GM13977 (cell line): ENCODE measurements around the gene ANKRD2.

Experiments used
- DNase-seq: peaks from one replicate; pipeline ENCODE4 v3.0.0; 2012; ENCODE audit warnings: low spot score
- in situ Hi-C: fragments of 300-500 bp; cut with MboI; formaldehyde crosslinking; loops from one replicate; pipeline ENCODE4 v1.12.0; 2022; ENCODE audit warnings: low sequenced_read_pairs, low pct_unique_long_range_greater_than_20kb, mixed read lengths, inconsistent platforms; ENCODE audit not compliant: unreplicated experiment
- TF ChIP-seq, protein P1 (sequence below): IDR thresholded peaks from 2 replicates; pipeline ENCODE4 v1.5.1; 2012; ENCODE audit warnings: mild to moderate bottlenecking, control low read depth; ENCODE audit not compliant: insufficient read depth; ENCODE audit errors: extremely low read depth, missing control alignments

The ANKRD2 gene

DNA sequence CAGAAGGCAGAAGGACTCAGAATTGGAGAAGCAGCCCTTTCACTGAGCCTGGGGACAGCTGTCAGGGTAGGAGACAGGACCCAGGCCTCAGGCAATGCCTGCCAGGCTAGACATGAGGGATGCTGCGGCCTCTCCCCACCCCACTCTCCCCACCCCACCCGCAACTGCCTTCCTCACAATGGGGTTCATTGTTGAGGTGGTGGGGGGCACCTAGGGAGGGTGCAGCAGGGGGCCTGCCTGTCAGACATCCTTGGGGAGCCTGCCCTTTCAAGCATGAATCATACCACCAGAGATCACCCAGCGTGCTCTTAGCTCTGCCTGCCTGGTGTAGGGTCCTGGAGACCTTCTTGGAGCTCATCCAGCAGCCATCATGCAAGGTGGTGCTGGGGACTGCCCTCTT, 16.9 kb downstream of the ANKRD2 start, which contains the start of gene C10orf62:
C10orf62 (plus strand) TSS at position 243 of the 400 bp plus-strand sequence. CDS start 177 bp downstream, outside the sequence.
- no peak for DNase-seq
- TF ChIP-seq, protein P1, sequence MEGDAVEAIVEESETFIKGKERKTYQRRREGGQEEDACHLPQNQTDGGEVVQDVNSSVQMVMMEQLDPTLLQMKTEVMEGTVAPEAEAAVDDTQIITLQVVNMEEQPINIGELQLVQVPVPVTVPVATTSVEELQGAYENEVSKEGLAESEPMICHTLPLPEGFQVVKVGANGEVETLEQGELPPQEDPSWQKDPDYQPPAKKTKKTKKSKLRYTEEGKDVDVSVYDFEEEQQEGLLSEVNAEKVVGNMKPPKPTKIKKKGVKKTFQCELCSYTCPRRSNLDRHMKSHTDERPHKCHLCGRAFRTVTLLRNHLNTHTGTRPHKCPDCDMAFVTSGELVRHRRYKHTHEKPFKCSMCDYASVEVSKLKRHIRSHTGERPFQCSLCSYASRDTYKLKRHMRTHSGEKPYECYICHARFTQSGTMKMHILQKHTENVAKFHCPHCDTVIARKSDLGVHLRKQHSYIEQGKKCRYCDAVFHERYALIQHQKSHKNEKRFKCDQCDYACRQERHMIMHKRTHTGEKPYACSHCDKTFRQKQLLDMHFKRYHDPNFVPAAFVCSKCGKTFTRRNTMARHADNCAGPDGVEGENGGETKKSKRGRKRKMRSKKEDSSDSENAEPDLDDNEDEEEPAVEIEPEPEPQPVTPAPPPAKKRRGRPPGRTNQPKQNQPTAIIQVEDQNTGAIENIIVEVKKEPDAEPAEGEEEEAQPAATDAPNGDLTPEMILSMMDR = no peak
- in situ Hi-C loops = no loop called here

DNA sequence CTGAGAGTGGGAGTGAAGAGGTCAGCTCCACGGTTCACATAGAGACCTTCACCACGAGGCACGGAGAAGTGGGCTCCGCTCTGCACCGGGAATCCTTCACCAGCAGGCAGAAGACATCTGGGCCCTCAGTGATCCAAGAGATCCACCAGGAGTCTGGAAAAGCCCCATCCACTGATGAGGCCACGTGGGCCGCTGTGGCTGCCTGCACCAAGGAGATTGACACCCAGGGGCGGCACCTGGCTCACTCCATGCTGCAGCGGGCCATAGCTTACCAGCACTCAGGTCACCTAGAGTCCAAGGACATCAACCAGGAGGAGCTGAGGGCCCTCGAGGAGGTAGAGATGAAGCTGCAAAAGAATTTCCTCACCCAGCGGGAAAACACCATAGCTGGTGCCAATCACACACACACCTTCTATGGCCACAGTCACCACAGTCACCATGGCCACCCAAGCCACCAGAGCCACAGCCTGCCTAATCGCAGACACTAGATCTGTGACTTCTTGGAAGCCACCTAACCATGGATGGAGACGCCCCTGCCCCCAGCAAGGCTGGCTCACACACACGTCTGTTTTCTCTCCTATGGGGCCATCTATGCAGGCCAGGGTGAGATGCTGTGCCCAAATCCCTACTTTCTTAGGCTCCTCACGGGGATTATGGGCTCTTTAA, 17.6 kb downstream of the ANKRD2 start:
- TF ChIP-seq, protein P1 = no peak
- in situ Hi-C loops = no loop called here
- DNase-seq = no peak

DNA sequence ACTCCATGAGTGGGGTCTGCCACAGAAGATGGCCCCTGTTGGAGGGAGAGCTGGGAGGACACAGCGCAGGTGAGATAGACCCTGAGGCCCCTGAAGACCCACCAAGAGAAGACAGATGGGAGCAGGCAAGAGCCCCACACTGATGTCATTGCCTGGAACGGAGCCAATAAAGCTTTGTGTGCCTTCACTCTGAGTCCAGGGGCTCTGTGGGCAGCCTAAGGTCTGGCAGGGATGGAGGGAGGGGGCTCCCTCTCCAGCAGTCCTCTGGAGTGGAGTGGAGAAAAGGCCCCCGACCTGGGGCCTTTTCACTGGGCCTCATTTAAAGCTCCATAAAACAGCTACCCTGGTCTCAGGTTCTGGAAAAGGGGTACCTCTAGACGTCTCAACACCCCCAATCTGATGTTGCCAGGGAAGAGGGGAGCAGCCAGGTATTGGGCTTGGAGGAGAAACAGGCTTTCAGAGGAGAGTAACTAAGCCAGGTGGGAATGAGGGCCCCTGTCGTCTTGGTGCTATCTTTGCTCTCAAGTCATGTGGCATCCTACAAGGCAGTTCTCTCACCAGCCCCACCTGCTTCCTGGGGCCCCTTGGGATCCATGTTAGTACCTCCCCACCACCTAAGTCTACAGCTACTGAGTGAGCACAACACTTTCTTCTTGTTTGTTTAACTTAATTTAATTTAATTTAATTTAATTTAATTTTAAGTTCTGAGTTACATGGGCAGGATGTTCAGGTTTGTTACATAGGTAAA, 18.3 kb downstream of the ANKRD2 start:
- no peak for DNase-seq
- TF ChIP-seq, protein P1 = no peak
- in situ Hi-C loops = no loop called here

DNA sequence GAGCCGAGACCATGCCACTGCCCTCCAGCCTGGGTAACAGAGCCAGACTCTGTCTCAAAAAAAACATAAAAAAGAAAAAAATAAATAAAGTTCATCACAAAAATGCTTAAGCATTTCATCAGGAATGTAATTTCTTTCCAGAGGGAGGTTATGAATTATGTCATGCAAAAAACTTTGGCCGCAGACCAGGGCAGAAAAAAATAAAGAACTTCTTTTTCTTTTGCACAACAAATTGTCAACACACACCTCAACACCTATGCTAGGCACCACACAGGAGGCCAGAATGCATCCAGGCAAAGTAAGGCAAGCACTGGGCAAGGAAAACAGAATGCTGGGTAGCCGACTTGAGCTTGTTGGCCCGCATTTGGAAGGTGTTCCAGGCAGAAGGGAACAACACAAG, 20.8 kb downstream of the ANKRD2 start:
- TF ChIP-seq, protein P1 = no peak
- in situ Hi-C loops = no loop called here
- DNase-seq = no peak

DNA sequence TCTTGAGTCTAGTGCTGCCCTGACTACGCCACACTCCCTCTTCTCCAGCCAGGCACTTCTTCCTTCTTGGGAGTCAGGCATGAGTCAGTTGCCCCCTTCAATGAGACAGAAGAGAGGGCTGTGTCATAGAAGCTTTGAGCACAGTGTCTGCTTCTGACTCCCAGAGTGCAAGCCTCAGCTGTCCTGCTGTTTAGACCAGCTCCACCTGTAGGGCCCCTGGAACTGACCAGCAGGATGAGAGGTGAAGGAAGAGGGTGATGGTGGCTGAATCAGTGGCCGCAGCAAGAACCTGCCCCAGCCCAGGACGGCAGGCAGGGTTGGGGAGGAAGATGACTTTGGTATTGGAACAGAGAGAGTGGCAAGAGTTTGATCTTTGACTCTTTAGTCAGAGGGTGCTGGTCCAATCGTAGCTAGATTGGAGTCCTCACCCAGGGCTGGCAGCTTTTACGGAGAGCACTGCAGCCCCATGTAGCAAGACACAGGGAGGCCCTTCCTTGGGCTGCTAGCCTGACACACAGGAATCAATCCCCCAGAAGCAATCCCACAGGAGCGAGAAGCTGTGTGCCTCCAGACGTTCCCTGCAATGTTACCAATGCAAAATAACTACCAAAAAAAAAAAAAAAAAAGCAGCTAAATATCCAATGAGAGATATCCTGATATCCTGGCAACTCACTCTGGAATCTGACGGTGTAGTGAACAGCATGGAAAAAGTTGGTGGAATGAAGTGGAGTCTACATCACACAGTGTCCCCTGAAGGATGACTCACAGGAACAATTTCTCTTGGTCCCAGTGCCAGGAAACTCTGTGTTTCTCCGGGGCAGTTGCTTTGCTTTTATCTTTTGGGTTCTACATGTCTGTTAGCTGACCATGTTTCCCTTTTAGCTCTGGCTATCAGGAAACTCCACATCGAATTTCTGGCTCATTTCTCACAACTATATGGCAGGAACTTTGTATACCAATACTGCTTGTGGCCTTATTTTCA, 23.8 kb downstream of the ANKRD2 start:
- in situ Hi-C loops = no loop called here
- TF ChIP-seq, protein P1 = no peak
- DNase-seq = no peak

DNA sequence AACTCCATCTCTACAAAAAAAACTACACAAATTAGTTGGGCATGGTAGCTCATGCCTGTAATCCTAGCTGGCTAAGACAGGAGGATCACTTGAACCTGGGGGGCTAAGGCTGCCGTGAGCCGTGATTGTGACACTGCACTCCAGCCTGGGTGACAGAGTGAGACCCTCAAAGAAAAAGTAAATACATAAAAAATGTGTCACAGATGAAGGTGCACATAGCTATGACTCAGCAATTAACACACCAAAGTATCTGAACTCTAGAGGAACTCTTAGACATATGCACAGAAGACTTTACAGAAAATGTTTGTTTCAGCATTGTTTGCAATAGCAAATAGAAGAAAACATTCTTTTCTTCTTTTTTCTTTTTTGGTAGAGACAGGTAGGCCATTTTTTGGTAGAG, 25.2 kb downstream of the ANKRD2 start:
- no peak for DNase-seq
- in situ Hi-C loops = no loop called here
- TF ChIP-seq, protein P1 = no peak
